Thoracic aorta (tissue), 2 donors: Measurements from ENCODE around the gene FARP1. TPM values are rescaled to one million over a fixed set of nuclear protein-coding genes. Genes with fewer than 3 reads are reported as not detected.

Experiments used
- ATAC-seq: fragments of 150-250 bp; one replicate; pipeline ENCODE4 v1.8.0; 2017; ENCODE audit warnings: low read depth; ENCODE audit not compliant: insufficient number of reproducible peaks, low FRiP score
- DNase-seq: peaks from one replicate; pipeline ENCODE4 v3.0.0-alpha.2; 2020; ENCODE audit warnings: low spot score
- H3K27ac ChIP-seq, 2 donors: fragments of 200-600 bp; sonication (generic); 1 replicate in 1 of 2; 2 replicates in 1 of 2; pipeline ENCODE4 v1.5.1; 2016; ENCODE audit warnings: mild to moderate bottlenecking in 2 of 2, moderate library complexity in 2 of 2
- H3K27me3 ChIP-seq: fragments of 200-600 bp; sonication (generic); replicated peaks from 2 replicates; pipeline ENCODE4 v1.6.0; 2016; ENCODE audit warnings: mild to moderate bottlenecking; ENCODE audit not compliant: insufficient read depth
- H3K36me3 ChIP-seq: fragments of 200-600 bp; sonication (generic); one replicate; pipeline ENCODE4 v1.5.1; 2016
- H3K4me1 ChIP-seq, 2 donors: fragments of 200-600 bp; sonication (generic); 1 replicate in 1 of 2; 2 replicates in 1 of 2; pipeline versions ENCODE4 v1.5.1 to v1.6.0; 2016; ENCODE audit warnings: low read depth in 2 of 2, mild to moderate bottlenecking in 1 of 2; ENCODE audit not compliant: control insufficient read depth in 1 of 2
- H3K4me3 ChIP-seq: fragments of 200-600 bp; sonication (generic); 2 replicates; pipeline ENCODE4 v1.5.1; 2016; ENCODE audit warnings: mild to moderate bottlenecking
- H3K9me3 ChIP-seq: fragments of 200-600 bp; sonication (generic); 2 replicates; pipeline ENCODE4 v1.5.1; 2016
- CTCF ChIP-seq: fragments of 200-600 bp; sonication (generic); IDR thresholded peaks from one replicate; pipeline ENCODE4 v1.5.1; 2019; ENCODE audit warnings: antibody characterized with exemption
- total RNA-seq, 2 donors: library from RNA; depleted of rRNA; stranded (reverse); fragments of >200 nt; gene quantifications; one replicate each; pipeline versions ENCODE4 v1.1.0 to v1.2.3, GENCODE V29; 2016

The FARP1 gene
- total RNA-seq, 2 donors from 2014 or later, result 17.6 to 30.3 TPM

GRCh38 chr13:98385606-98386005 lies 242.7 kb downstream of the FARP1 start:
- DNase-seq (no peak), ATAC-seq (no peak)
- Histone ChIP-seq H3K4me3 (no peak overlapping the region), H3K4me1 (no peaks in the 10 kb centered on the region), H3K36me3 (peaks cover 4% of the 10 kb centered on the region), H3K27me3 (no peaks in the 10 kb centered on the region), H3K27ac (no peak overlapping the region), H3K9me3 (no peaks in the 10 kb centered on the region)
- no peak for TF ChIP-seq CTCF

GRCh38 chr13:98386637-98387036 lies 243.7 kb downstream of the FARP1 start:
- DNase-seq, result no peak
- no peak overlapping the region for H3K27ac ChIP-seq
- no peaks in the 10 kb centered on the region for H3K27me3 ChIP-seq
- no peak for TF ChIP-seq CTCF
- H3K4me3 ChIP-seq, result no peak overlapping the region
- no peaks in the 10 kb centered on the region for H3K9me3 ChIP-seq
- H3K36me3 ChIP-seq, result peaks cover 4% of the 10 kb centered on the region
- no peak for ATAC-seq
- no peaks in the 10 kb centered on the region for H3K4me1 ChIP-seq

- no peaks in the 10 kb centered on the region for H3K9me3 ChIP-seq
- TF ChIP-seq CTCF, result no peak
- no peaks in the 10 kb centered on the region for H3K27me3 ChIP-seq
- H3K36me3 ChIP-seq, result peaks cover 4% of the 10 kb centered on the region
- H3K27ac ChIP-seq, result no peak overlapping the region
- H3K4me3 ChIP-seq, result no peak overlapping the region
- ATAC-seq, result no peak
- DNase-seq, result no peak
- H3K4me1 ChIP-seq, result no peaks in the 10 kb centered on the region
Measured at GRCh38 chr13:98389319-98389718, 246.4 kb downstream of the FARP1 start.

- Histone ChIP-seq H3K4me3 (no peak overlapping the region), H3K27me3 (no peaks in the 10 kb centered on the region), H3K4me1 (no peaks in the 10 kb centered on the region), H3K36me3 (peaks cover 4% of the 10 kb centered on the region), H3K27ac (no peak overlapping the region), H3K9me3 (no peaks in the 10 kb centered on the region)
- DNase-seq, result no peak
- no peak for TF ChIP-seq CTCF
- no peak for ATAC-seq
Measured at GRCh38 chr13:98390086-98390715, 247.3 kb downstream of the FARP1 start.

GRCh38 chr13:98393873-98394272 lies 251.0 kb downstream of the FARP1 start:
- H3K4me3 ChIP-seq, result no peak overlapping the region
- ATAC-seq (no peak), DNase-seq (no peak)
- H3K4me1 ChIP-seq, result no peaks in the 10 kb centered on the region
- no peaks in the 10 kb centered on the region for H3K27me3 ChIP-seq
- H3K36me3 ChIP-seq, result no peaks in the 10 kb centered on the region
- no peak overlapping the region for H3K27ac ChIP-seq
- H3K9me3 ChIP-seq, result no peaks in the 10 kb centered on the region
- TF ChIP-seq CTCF, result no peak
